MM.1S (cell line): ENCODE results near the gene PIK3R3.

ENCODE experiments used
- DNase-seq: peaks from one replicate; pipeline ENCODE4 v3.0.0-alpha.2; 2015
- H2AFZ ChIP-seq: fragments of 300-600 bp; sonication (generic); 2 replicates; pipeline ENCODE4 v1.6.0; 2016; ENCODE audit warnings: antibody characterized with exemption, low read length
- H3F3A ChIP-seq: fragments of 300-600 bp; sonication (generic); 2 replicates; pipeline ENCODE4 v1.6.1; 2016; ENCODE audit warnings: mild to moderate bottlenecking, antibody characterized with exemption, low read length, moderate library complexity, mixed read lengths; ENCODE audit not compliant: insufficient read depth
- H3K27ac ChIP-seq: fragments of 300-600 bp; sonication (generic); 2 replicates; pipeline ENCODE4 v1.5.1; 2016; ENCODE audit warnings: mild to moderate bottlenecking, low read length
- H3K27me3 ChIP-seq: fragments of 300-600 bp; sonication (generic); replicated peaks from 2 replicates; pipeline ENCODE4 v1.6.0; 2016; ENCODE audit warnings: low read length; ENCODE audit not compliant: insufficient read depth
- H3K36me3 ChIP-seq: fragments of 300-600 bp; sonication (generic); replicated peaks from 2 replicates; pipeline ENCODE4 v1.6.1; 2016; ENCODE audit warnings: mild to moderate bottlenecking, low read length, mixed read lengths; ENCODE audit not compliant: insufficient read depth
- H3K4me1 ChIP-seq: fragments of 300-600 bp; sonication (generic); 2 replicates; pipeline ENCODE4 v1.6.1; 2016; ENCODE audit warnings: low read length, mixed read lengths
- H3K4me2 ChIP-seq: fragments of 300-600 bp; sonication (generic); 2 replicates; pipeline ENCODE4 v1.6.0; 2016; ENCODE audit warnings: low read depth, low read length
- H3K4me3 ChIP-seq: fragments of 300-600 bp; sonication (generic); 2 replicates; pipeline ENCODE4 v1.5.1; 2016; ENCODE audit warnings: low read length, mixed read lengths
- H3K79me2 ChIP-seq: fragments of 300-600 bp; sonication (generic); 2 replicates; pipeline ENCODE4 v1.6.1; 2016; ENCODE audit warnings: mixed run types, low read length, mixed read lengths
- H3K9ac ChIP-seq: fragments of 300-600 bp; sonication (generic); 2 replicates; pipeline ENCODE4 v1.6.1; 2016; ENCODE audit warnings: low read length, mixed read lengths
- H3K9me2 ChIP-seq: fragments of 300-600 bp; sonication (generic); replicated peaks from 2 replicates; pipeline ENCODE4 v1.6.1; 2016; ENCODE audit warnings: mild to moderate bottlenecking, low read length, mixed read lengths; ENCODE audit not compliant: insufficient read depth
- H3K9me3 ChIP-seq: fragments of 300-600 bp; sonication (generic); replicated peaks from 2 replicates; pipeline ENCODE4 v1.6.1; 2016; ENCODE audit warnings: mild to moderate bottlenecking, low read length, mixed read lengths; ENCODE audit not compliant: insufficient read depth
- H4K20me1 ChIP-seq: fragments of 300-600 bp; sonication (generic); 2 replicates; pipeline ENCODE4 v1.6.1; 2016; ENCODE audit warnings: mild to moderate bottlenecking, low read length, moderate library complexity, mixed read lengths; ENCODE audit not compliant: insufficient read depth
- EZH2 ChIP-seq: fragments of 300-600 bp; sonication (generic); optimal IDR thresholded peaks from 2 replicates; pipeline ENCODE3; 2017; ENCODE audit warnings: low read depth, mild to moderate bottlenecking, antibody characterized with exemption, low read length, mixed read lengths
- EZH2phosphoT487 ChIP-seq: fragments of 300-600 bp; sonication (generic); IDR thresholded peaks from 2 replicates; pipeline ENCODE4 v1.6.1; 2018; ENCODE audit warnings: antibody characterized with exemption, low read length
- TF ChIP-seq, protein P1 (sequence below): fragments of 300-600 bp; sonication (generic); IDR thresholded peaks from 2 replicates; pipeline ENCODE4 v1.5.1; 2016; ENCODE audit warnings: antibody characterized with exemption, low read length, mixed read lengths

The PIK3R3 gene

DNA sequence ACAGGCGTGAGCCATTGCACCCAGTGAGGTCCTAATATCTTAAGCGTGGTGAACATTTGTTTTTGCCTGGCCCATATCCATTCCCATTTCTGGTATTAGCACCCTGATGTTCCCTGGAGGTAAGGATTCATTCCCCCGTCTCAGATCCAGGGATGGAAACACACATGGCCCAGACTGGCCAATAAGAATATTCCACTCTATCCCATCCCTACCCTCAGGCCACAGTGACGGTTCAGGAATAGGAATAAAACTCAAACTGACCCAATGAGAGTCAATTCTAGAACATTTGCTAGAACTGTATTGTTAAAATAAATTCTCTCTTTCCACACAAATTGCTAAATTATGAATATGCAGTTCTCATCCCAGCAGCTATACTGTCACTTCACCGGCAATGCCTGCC lies 76.1 kb downstream of the PIK3R3 start:
- H3K27ac ChIP-seq: no peak overlapping the region
- H3K4me1 ChIP-seq: no peaks in the 10 kb centered on the region
- no peak overlapping the region for H2AFZ ChIP-seq
- no peaks in the 10 kb centered on the region for H3K36me3 ChIP-seq
- no peaks in the 10 kb centered on the region for H3K79me2 ChIP-seq
- H3K9me3 ChIP-seq: no peaks in the 10 kb centered on the region
- no peaks in the 10 kb centered on the region for H4K20me1 ChIP-seq
- H3K4me2 ChIP-seq: no peak overlapping the region
- no peaks in the 10 kb centered on the region for H3K27me3 ChIP-seq
- no peaks in the 10 kb centered on the region for H3F3A ChIP-seq
- H3K9me2 ChIP-seq: no peaks in the 10 kb centered on the region
- TF ChIP-seq, protein P1, sequence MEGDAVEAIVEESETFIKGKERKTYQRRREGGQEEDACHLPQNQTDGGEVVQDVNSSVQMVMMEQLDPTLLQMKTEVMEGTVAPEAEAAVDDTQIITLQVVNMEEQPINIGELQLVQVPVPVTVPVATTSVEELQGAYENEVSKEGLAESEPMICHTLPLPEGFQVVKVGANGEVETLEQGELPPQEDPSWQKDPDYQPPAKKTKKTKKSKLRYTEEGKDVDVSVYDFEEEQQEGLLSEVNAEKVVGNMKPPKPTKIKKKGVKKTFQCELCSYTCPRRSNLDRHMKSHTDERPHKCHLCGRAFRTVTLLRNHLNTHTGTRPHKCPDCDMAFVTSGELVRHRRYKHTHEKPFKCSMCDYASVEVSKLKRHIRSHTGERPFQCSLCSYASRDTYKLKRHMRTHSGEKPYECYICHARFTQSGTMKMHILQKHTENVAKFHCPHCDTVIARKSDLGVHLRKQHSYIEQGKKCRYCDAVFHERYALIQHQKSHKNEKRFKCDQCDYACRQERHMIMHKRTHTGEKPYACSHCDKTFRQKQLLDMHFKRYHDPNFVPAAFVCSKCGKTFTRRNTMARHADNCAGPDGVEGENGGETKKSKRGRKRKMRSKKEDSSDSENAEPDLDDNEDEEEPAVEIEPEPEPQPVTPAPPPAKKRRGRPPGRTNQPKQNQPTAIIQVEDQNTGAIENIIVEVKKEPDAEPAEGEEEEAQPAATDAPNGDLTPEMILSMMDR: no peak
- TF ChIP-seq EZH2 (no peak), EZH2phosphoT487 (no peak)
- H3K9ac ChIP-seq: no peak overlapping the region
- no peak for DNase-seq
- H3K4me3 ChIP-seq: no peak overlapping the region

DNA sequence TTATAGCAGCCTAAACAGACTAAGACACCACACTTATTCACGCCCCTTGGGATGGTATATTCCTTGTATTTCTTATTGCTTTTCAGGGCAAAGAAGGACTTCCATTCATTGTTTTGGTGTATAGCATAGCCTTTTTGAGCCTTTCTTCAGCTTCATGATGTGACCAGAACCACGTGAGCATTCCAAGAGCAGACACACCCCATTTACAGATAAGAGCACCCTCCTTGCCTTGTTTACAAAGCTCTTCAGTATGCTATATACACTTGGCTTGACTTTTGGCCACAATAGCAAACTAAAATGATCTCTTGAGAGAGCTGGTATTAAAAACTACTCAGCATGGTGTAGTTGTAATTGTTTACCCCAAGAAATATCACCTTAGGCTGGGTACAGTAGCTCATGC lies 78.7 kb downstream of the PIK3R3 start:
- Histone ChIP-seq H3K9me3 (no peaks in the 10 kb centered on the region), H3K4me2 (no peak overlapping the region), H3K27ac (no peak overlapping the region), H3K27me3 (no peaks in the 10 kb centered on the region), H3K4me1 (no peaks in the 10 kb centered on the region), H3K9me2 (no peaks in the 10 kb centered on the region), H3K79me2 (no peaks in the 10 kb centered on the region), H3K36me3 (no peaks in the 10 kb centered on the region), H3K9ac (no peak overlapping the region), H3K4me3 (no peak overlapping the region), H3F3A (no peaks in the 10 kb centered on the region), H4K20me1 (no peaks in the 10 kb centered on the region), H2AFZ (no peak overlapping the region)
- no peak for DNase-seq
- TF ChIP-seq, protein P1: no peak
- TF ChIP-seq EZH2phosphoT487: no peak
- no peak for TF ChIP-seq EZH2

DNA sequence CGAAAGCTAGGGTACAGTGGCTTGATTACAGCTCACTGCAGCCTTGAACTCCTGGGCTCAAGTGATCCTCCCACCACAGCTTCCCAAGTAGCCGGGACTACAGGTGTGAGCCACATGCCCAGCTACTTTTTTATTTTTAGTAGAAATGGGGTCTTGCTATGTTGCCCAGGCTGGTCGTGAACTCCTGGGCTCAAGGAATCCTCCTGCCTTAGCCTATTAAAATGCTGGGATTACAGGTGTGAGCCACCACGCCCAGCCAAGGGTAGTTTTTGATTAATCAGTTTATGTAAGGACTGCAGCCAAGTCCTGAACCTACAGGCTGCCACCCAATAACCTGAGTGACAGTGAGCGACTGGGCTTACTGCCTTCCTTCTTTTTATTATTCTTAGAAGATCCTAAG lies 88.3 kb downstream of the PIK3R3 start:
- no peak for TF ChIP-seq EZH2
- no peak for TF ChIP-seq EZH2phosphoT487
- TF ChIP-seq, protein P1: no peak
- peaks cover 27% of the 10 kb centered on the region for H3F3A ChIP-seq
- H3K79me2 ChIP-seq: no peaks in the 10 kb centered on the region
- H3K27me3 ChIP-seq: no peaks in the 10 kb centered on the region
- peak overlapping the region; percentile 91; the same call in 1 of the 2 replicates for H3K27ac ChIP-seq
- peaks cover 35% of the 10 kb centered on the region for H3K4me1 ChIP-seq
- no peak overlapping the region for H2AFZ ChIP-seq
- no peaks in the 10 kb centered on the region for H4K20me1 ChIP-seq
- H3K4me3 ChIP-seq: no peak overlapping the region
- no peak overlapping the region for H3K4me2 ChIP-seq
- H3K9me3 ChIP-seq: no peaks in the 10 kb centered on the region
- H3K9ac ChIP-seq: no peak overlapping the region
- no peaks in the 10 kb centered on the region for H3K36me3 ChIP-seq
- DNase-seq: no peak
- H3K9me2 ChIP-seq: no peaks in the 10 kb centered on the region
